RWPE2 (cell line): ENCODE measurements around the gene APBB1IP.
"Not testable (repeated sequence)": the region's sequence is repeated elsewhere in the genome, so short reads cannot be mapped to it uniquely, and the experiment has no call there.

Source experiments
- ATAC-seq: fragments of 200-7000 bp; cut with Tn5 transposase; 3 replicates; pipeline ENCODE4 v1.9.1; 2021; ENCODE audit warnings: low read depth
- DNase-seq: peaks from one replicate; pipeline ENCODE4 v3.0.0-alpha.2; 2020; ENCODE audit warnings: low spot score
- H3K27ac ChIP-seq: fragments of 450-650 bp; 2 replicates; pipeline ENCODE4 v1.5.1; 2017; ENCODE audit warnings: mild to moderate bottlenecking; ENCODE audit not compliant: poor library complexity, severe bottlenecking
- H3K27me3 ChIP-seq: fragments of 250-450 bp; sonication (Bioruptor Pico); 2 replicates; pipeline ENCODE4 v1.5.1; 2021; ENCODE audit warnings: mild to moderate bottlenecking, moderate library complexity; ENCODE audit not compliant: insufficient read depth, poor library complexity, severe bottlenecking
- H3K36me3 ChIP-seq: fragments of 250-450 bp; sonication (Bioruptor Pico); 2 replicates; pipeline ENCODE4 v1.5.1; 2020; ENCODE audit warnings: low read depth, mild to moderate bottlenecking, moderate library complexity
- H3K4me1 ChIP-seq: fragments of 250-450 bp; sonication (Bioruptor Pico); 2 replicates; pipeline ENCODE4 v1.5.1; 2021; ENCODE audit warnings: mild to moderate bottlenecking, moderate library complexity; ENCODE audit not compliant: insufficient read depth, poor library complexity, severe bottlenecking
- H3K4me3 ChIP-seq: fragments of 250-450 bp; sonication (Bioruptor Pico); 2 replicates; pipeline ENCODE4 v1.5.1; 2021; ENCODE audit warnings: mild to moderate bottlenecking, moderate library complexity; ENCODE audit not compliant: severe bottlenecking
- H3K9me3 ChIP-seq: fragments of 250-450 bp; sonication (Bioruptor Pico); 2 replicates; pipeline ENCODE4 v1.5.1; 2021; ENCODE audit warnings: mild to moderate bottlenecking, moderate library complexity; ENCODE audit not compliant: severe bottlenecking
- TF ChIP-seq, protein P1 (sequence below): fragments of 450-650 bp; IDR thresholded peaks from one replicate; pipeline ENCODE4 v1.5.1; 2017; ENCODE audit warnings: mild to moderate bottlenecking, moderate library complexity; ENCODE audit not compliant: poor library complexity, severe bottlenecking

APBB1IP gene

DNA sequence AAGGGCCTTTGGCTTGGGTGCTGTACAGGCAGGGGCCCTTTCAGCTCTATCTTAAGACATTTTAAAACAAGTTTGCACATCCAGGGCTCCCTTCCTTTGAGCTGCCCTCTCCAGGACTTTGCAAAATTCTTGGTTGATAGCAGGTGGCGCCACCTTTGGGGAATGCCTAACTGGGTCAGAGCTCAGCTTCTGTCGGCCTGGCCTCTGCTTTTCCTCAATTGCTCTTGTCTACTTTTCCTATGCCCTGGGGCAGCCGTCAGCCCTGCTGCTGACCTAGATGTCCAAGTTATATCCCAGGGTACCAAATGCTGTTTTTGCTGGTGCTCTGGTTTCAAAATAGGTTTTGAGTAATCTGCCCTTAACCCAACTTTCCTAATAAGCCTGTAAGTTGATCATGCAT, 65.8 kb downstream of the APBB1IP start:
- H3K27ac ChIP-seq = no peak overlapping the region
- H3K36me3 ChIP-seq = no peaks in the 10 kb centered on the region
- peaks cover 2% of the 10 kb centered on the region for H3K9me3 ChIP-seq
- ATAC-seq (0 out of 3 replicates have a peak, but pooled peaks have one; percentile 21), DNase-seq (no peak)
- TF ChIP-seq, protein P1, sequence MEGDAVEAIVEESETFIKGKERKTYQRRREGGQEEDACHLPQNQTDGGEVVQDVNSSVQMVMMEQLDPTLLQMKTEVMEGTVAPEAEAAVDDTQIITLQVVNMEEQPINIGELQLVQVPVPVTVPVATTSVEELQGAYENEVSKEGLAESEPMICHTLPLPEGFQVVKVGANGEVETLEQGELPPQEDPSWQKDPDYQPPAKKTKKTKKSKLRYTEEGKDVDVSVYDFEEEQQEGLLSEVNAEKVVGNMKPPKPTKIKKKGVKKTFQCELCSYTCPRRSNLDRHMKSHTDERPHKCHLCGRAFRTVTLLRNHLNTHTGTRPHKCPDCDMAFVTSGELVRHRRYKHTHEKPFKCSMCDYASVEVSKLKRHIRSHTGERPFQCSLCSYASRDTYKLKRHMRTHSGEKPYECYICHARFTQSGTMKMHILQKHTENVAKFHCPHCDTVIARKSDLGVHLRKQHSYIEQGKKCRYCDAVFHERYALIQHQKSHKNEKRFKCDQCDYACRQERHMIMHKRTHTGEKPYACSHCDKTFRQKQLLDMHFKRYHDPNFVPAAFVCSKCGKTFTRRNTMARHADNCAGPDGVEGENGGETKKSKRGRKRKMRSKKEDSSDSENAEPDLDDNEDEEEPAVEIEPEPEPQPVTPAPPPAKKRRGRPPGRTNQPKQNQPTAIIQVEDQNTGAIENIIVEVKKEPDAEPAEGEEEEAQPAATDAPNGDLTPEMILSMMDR = no peak
- H3K27me3 ChIP-seq = no peaks in the 10 kb centered on the region
- no peaks in the 10 kb centered on the region for H3K4me1 ChIP-seq
- H3K4me3 ChIP-seq = no peak overlapping the region

DNA sequence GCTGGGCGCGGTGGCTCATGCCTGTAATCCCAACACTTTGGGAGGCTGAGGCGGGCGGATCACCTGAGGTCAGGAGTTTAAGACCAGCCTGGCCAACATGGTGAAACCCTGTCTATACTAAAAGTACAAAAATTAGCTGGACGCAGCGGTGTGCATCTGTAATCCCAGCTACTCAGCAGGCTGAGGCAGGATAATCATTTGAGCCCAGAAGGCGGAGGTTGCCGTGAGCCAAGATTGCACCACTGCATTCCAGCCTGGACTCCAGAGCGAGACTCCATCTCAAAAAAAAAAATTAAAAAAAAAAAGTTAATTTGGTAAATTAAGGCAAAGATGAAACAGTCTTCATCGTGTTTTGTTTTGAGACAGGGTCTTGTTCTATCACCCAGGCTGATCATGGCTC, 66.3 kb downstream of the APBB1IP start:
- H3K36me3 ChIP-seq, DNase-seq, ATAC-seq, H3K9me3 ChIP-seq, H3K27me3 ChIP-seq, H3K4me3 ChIP-seq, H3K4me1 ChIP-seq, H3K27ac ChIP-seq: not testable (repeated sequence)

DNA sequence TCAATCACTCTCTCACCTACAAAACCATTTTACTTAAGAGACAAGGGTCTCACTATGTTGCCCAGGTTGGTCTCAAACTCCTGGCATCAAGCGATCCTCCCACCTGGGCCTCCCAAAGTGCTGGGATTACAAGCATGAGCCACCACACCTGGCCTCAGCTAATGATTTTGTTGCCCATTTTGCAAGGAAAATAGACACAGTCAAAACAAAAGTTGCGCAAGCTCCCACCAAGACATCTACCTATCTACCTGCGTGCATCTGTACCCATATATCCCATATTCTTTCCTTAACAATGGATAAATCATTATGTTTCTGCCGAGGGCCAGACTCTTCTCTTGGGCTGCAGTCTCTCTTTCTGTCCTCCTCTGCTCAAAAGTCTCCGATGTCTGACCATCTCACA, 67.3 kb downstream of the APBB1IP start:
- TF ChIP-seq, protein P1 = no peak
- no peak for ATAC-seq

GRCh38 chr10:26506736-26507135, 68.6 kb downstream of the APBB1IP start:
- H3K36me3 ChIP-seq = no peaks in the 10 kb centered on the region
- no peaks in the 10 kb centered on the region for H3K4me1 ChIP-seq
- H3K4me3 ChIP-seq = no peak overlapping the region
- DNase-seq (no peak), ATAC-seq (no peak)
- H3K27me3 ChIP-seq = no peaks in the 10 kb centered on the region
- peaks cover 2% of the 10 kb centered on the region for H3K9me3 ChIP-seq
- H3K27ac ChIP-seq = no peak overlapping the region
- TF ChIP-seq, protein P1 = no peak

More for the DNA sequence above, 67.3 kb downstream of the APBB1IP start:
- H3K9me3 ChIP-seq = peaks cover 2% of the 10 kb centered on the region
- no peak for DNase-seq
- no peaks in the 10 kb centered on the region for H3K36me3 ChIP-seq
- H3K4me1 ChIP-seq = no peaks in the 10 kb centered on the region
- H3K27me3 ChIP-seq = no peaks in the 10 kb centered on the region
- H3K4me3 ChIP-seq = no peak overlapping the region
- H3K27ac ChIP-seq = no peak overlapping the region

GRCh38 chr10:26507441-26507840, 69.3 kb downstream of the APBB1IP start:
- TF ChIP-seq, protein P1 = no peak
- DNase-seq = no peak
- no peaks in the 10 kb centered on the region for H3K4me1 ChIP-seq
- H3K27me3 ChIP-seq = no peaks in the 10 kb centered on the region
- H3K9me3 ChIP-seq = peaks cover 2% of the 10 kb centered on the region
- H3K36me3 ChIP-seq = no peaks in the 10 kb centered on the region
- no peak overlapping the region for H3K4me3 ChIP-seq
- H3K27ac ChIP-seq = no peak overlapping the region
- no peak for ATAC-seq
